ENCODE data around the gene ELMO2. TPM values are rescaled to one million over a fixed set of nuclear protein-coding genes. Genes with fewer than 3 reads are reported as not detected.
A peak's percentile ranks its signal among the peaks of the same experiment; 100 is the strongest.

The ELMO2 gene
- total and polyA plus RNA-seq, 9 of the 15 experiments (the other 6 are each of a cell fraction or from before 2014, with no cell fraction given) = 7.5 to 21.5 (median 15.9) TPM

GRCh38 chr20:46367967-46368901 lies 38.2 kb downstream of the ELMO2 start (continued):
- peak; percentile 52; the same call in 1 of the 2 replicates for TF ChIP-seq ZBTB2 (IDR thresholded peaks at IDR 0.05)
- peak; percentile 95 for TF ChIP-seq FOSL1 (tag; conservative IDR thresholded peaks at IDR 0.05)
- no peak for TF ChIP-seq ZNF274 (IDR thresholded peaks at IDR 0.05; ENCODE audit: borderline replicate concordance, low read depth, low read length)
- TF ChIP-seq SOX6 (IDR thresholded peaks at IDR 0.05) = peak; percentile 76
- peak; percentile 52; the same call in 1 of the 2 replicates for TF ChIP-seq SMARCA5 (IDR thresholded peaks at IDR 0.05)
- TF ChIP-seq SMAD3 (CRISPR knock-in tag; conservative IDR thresholded peaks at IDR 0.05) = no peak
- TF ChIP-seq FOS (IDR thresholded peaks at IDR 0.05; ENCODE audit: extremely low read depth, insufficient read length) = peak; percentile 69
- TF ChIP-seq RB1 (IDR thresholded peaks at IDR 0.05; ENCODE audit: low read depth) = 0 out of 2 replicates have a peak, but pooled peaks have one; percentile 18
- no peak for TF ChIP-seq NR0B1 (IDR thresholded peaks at IDR 0.05; ENCODE audit: partially characterized antibody)
- peak in 1 of 3 experiments; percentile 4; a peak in 1 of 6 replicates for TF ChIP-seq CTCF (IDR thresholded peaks at IDR 0.05 in 2 of 3, conservative IDR thresholded peaks at IDR 0.05 in 1 of 3; ENCODE audit: insufficient read depth in 2 of 3, low read depth in 1 of 3, low read length in 3 of 3)
- TF ChIP-seq POLR2AphosphoS2 (IDR thresholded peaks at IDR 0.05; ENCODE audit: low read length) = no peak
- no peak for TF ChIP-seq ELK1 (CRISPR knock-in tag; IDR thresholded peaks at IDR 0.05)
- TF ChIP-seq HCFC1 (IDR thresholded peaks at IDR 0.05; ENCODE audit: low read depth, low read length) = no peak
- no peak for TF ChIP-seq RHOXF2B (CRISPR knock-in tag; conservative IDR thresholded peaks at IDR 0.05)
- peak; percentile 98 for TF ChIP-seq ZEB2 (IDR thresholded peaks at IDR 0.05)
- no peak for TF ChIP-seq NCOA1 (IDR thresholded peaks at IDR 0.05; ENCODE audit: low read depth)
- TF ChIP-seq ATF7 (IDR thresholded peaks at IDR 0.05) = peak; percentile 86
- no peak for TF ChIP-seq RAD51 (IDR thresholded peaks at IDR 0.05; ENCODE audit: borderline replicate concordance, low read depth)
- TF ChIP-seq CREM (IDR thresholded peaks at IDR 0.05; ENCODE audit: low read depth) = peak; percentile 50
- no peak for TF ChIP-seq ZNF561 (CRISPR knock-in tag; conservative IDR thresholded peaks at IDR 0.05)
- no peak for TF ChIP-seq ZNF655 (CRISPR knock-in tag; IDR thresholded peaks at IDR 0.05)
- peak; percentile 36; the same call in 1 of the 2 replicates for TF ChIP-seq ZNF584 (CRISPR knock-in tag; IDR thresholded peaks at IDR 0.05; ENCODE audit: low read depth)
- peak; percentile 99 for TF ChIP-seq CTBP1 (IDR thresholded peaks at IDR 0.05; ENCODE audit: borderline replicate concordance)
